SK-N-SH (cell line): ENCODE data around the gene CPZ. TPM values are rescaled to one million over a fixed set of nuclear protein-coding genes. Genes with fewer than 3 reads are reported as not detected.

Experiments used
- CTCF ChIA-PET: fragments of 300-600, 350-600 bp; formaldehyde crosslinking; extraction: SDS; loops from one replicate; lab custom pipeline; 2021; lab: Yijun Ruan, JAX
- POLR2A ChIA-PET: fragments of 350-600 bp; sonication (Branson Sonifier 250); formaldehyde crosslinking; extraction: SDS; loops from one replicate; lab custom pipeline; 2020; ENCODE audit warnings: antibody characterized with exemption, inconsistent platforms; lab: Yijun Ruan, JAX
- DNase-seq: peaks from one replicate; pipeline ENCODE4 v3.0.0; 2012
- H2AFZ ChIP-seq: fragments of 200-600 bp; sonication (generic); 2 replicates; pipeline ENCODE4 v1.8.1; 2016; ENCODE audit warnings: antibody characterized with exemption, mild to moderate bottlenecking, low read depth
- H3F3A ChIP-seq: fragments of 200-600 bp; sonication (generic); replicated peaks from 2 replicates; pipeline ENCODE3; 2016; ENCODE audit warnings: antibody characterized with exemption, mild to moderate bottlenecking; ENCODE audit not compliant: insufficient read depth
- H3K27ac ChIP-seq, 2 experiments: fragments of 200-500 bp in 1 of 2; fragments of 200-600 bp in 1 of 2; sonication (Bioruptor generic) in 1 of 2; sonication (generic), shearing (Covaris generic) in 1 of 2; 2 replicates each; pipeline versions ENCODE4 v1.5.1 to v1.6.1; 2014 to 2016; ENCODE audit warnings: low read depth in 2 of 2, inconsistent platforms in 1 of 2, low read length in 1 of 2, mild to moderate bottlenecking in 1 of 2, mixed read lengths in 1 of 2
- H3K27me3 ChIP-seq: fragments of 200-600 bp; sonication (generic), shearing (Covaris generic); 2 replicates; pipeline ENCODE4 v1.6.1; 2016; ENCODE audit warnings: mixed run types; ENCODE audit not compliant: insufficient read depth
- H3K36me3 ChIP-seq, 2 experiments: fragments of 200-500 bp in 1 of 2; fragments of 200-600 bp in 1 of 2; sonication (Bioruptor generic) in 1 of 2; sonication (generic) in 1 of 2; replicated peaks in 1 of 2; 2 replicates each; pipeline versions ENCODE3 to v1.5.1; 2014 to 2016; ENCODE audit warnings: low read length in 1 of 2, mild to moderate bottlenecking in 1 of 2; ENCODE audit not compliant: insufficient read depth in 2 of 2, control insufficient read depth in 1 of 2
- H3K4me1 ChIP-seq, 2 experiments: fragments of 200-500 bp in 1 of 2; fragments of 200-600 bp in 1 of 2; sonication (Bioruptor generic) in 1 of 2; sonication (generic), shearing (Covaris generic) in 1 of 2; 2 replicates each; pipeline versions ENCODE4 v1.5.1 to v1.6.1; 2014 to 2016; ENCODE audit warnings: low read depth in 1 of 2, low read length in 1 of 2, mixed run types in 1 of 2; ENCODE audit not compliant: insufficient read depth in 2 of 2, control insufficient read depth in 1 of 2
- H3K4me2 ChIP-seq: fragments of 200-600 bp; sonication (generic), shearing (Covaris generic); 2 replicates; pipeline ENCODE4 v1.6.1; 2017; ENCODE audit warnings: mixed run types
- H3K4me3 ChIP-seq, 2 experiments: fragments of 200-500 bp in 1 of 2; fragments of 200-600 bp in 1 of 2; sonication (Bioruptor generic) in 1 of 2; sonication (generic), shearing (Covaris generic) in 1 of 2; 2 replicates each; pipeline versions ENCODE4 v1.5.1 to v1.8.1; 2014 to 2016; ENCODE audit warnings: low read depth in 2 of 2, inconsistent platforms in 1 of 2, low read length in 1 of 2, mild to moderate bottlenecking in 1 of 2, mixed read lengths in 1 of 2, moderate library complexity in 1 of 2
- H3K79me2 ChIP-seq: fragments of 200-600 bp; sonication (generic); 2 replicates; pipeline ENCODE4 v1.8.1; 2017; ENCODE audit warnings: mild to moderate bottlenecking; ENCODE audit not compliant: insufficient read depth
- H3K9ac ChIP-seq: fragments of 200-600 bp; sonication (generic); 2 replicates; pipeline ENCODE4 v1.6.1; 2017; ENCODE audit warnings: mixed run types
- H3K9me2 ChIP-seq: fragments of 200-600 bp; sonication (generic); 2 replicates; pipeline ENCODE4 v1.6.1; 2017; ENCODE audit warnings: mixed run types
- H3K9me3 ChIP-seq: fragments of 200-600 bp; sonication (generic); 2 replicates; pipeline ENCODE4 v1.6.1; 2017; ENCODE audit warnings: mixed run types, mild to moderate bottlenecking, moderate library complexity
- H4K20me1 ChIP-seq: fragments of 200-600 bp; sonication (generic); 2 replicates; pipeline ENCODE4 v1.6.1; 2017; ENCODE audit warnings: mild to moderate bottlenecking, mixed run types; ENCODE audit not compliant: insufficient read depth
- CTCF ChIP-seq: fragments of 200-600 bp; sonication (generic); IDR thresholded peaks from 2 replicates; pipeline ENCODE4 v1.6.1; 2017; ENCODE audit warnings: antibody characterized with exemption, mild to moderate bottlenecking, moderate library complexity
- ELF1 ChIP-seq: IDR thresholded peaks from 2 replicates; pipeline ENCODE4 v1.4.0; 2012
- EZH2phosphoT487 ChIP-seq: fragments of 200-600 bp; sonication (generic); IDR thresholded peaks from 2 replicates; pipeline ENCODE4 v1.6.1; 2017; ENCODE audit warnings: low read depth, mixed run types, mild to moderate bottlenecking, antibody characterized with exemption, moderate library complexity, borderline replicate concordance
- FOSL2 ChIP-seq: IDR thresholded peaks from 2 replicates; pipeline ENCODE4 v1.4.0; 2012; ENCODE audit warnings: low read depth, mild to moderate bottlenecking, moderate library complexity, borderline replicate concordance
- FOXJ3 ChIP-seq: sonication (generic); formaldehyde crosslinking; IDR thresholded peaks from 2 replicates; pipeline ENCODE4 v1.5.1; 2020; ENCODE audit warnings: mild to moderate bottlenecking, missing genetic modification reagents
- GATA2 ChIP-seq: sonication (generic); formaldehyde crosslinking; IDR thresholded peaks from 2 replicates; pipeline ENCODE4 v1.5.0; 2020; ENCODE audit warnings: mild to moderate bottlenecking, missing genetic modification reagents
- IRF3 ChIP-seq: fragments of 150-350 bp; IDR thresholded peaks from 2 replicates; pipeline ENCODE4 v1.6.1; 2016; ENCODE audit warnings: mild to moderate bottlenecking, low read depth, low read length
- MAX ChIP-seq: IDR thresholded peaks from 2 replicates; pipeline ENCODE4 v1.4.0; 2012; ENCODE audit warnings: low read depth
- MEF2A ChIP-seq: IDR thresholded peaks from 2 replicates; pipeline ENCODE4 v1.4.0; 2012; ENCODE audit warnings: low read depth, borderline replicate concordance
- MXI1 ChIP-seq: IDR thresholded peaks from 2 replicates; pipeline ENCODE4 v1.6.1; 2012; ENCODE audit warnings: mild to moderate bottlenecking, low read depth, low read length, improper control_type of control experiment
- NFIC ChIP-seq: IDR thresholded peaks from 2 replicates; pipeline ENCODE4 v1.4.0; 2012; ENCODE audit warnings: borderline replicate concordance
- NRF1 ChIP-seq: IDR thresholded peaks from 2 replicates; pipeline ENCODE4 v1.6.1; 2012; ENCODE audit warnings: low read depth, mild to moderate bottlenecking, low read length
- PBX3 ChIP-seq: IDR thresholded peaks from 2 replicates; pipeline ENCODE4; 2012
- RAD21 ChIP-seq: IDR thresholded peaks from 2 replicates; pipeline ENCODE4 v1.6.1; 2012; ENCODE audit warnings: mild to moderate bottlenecking, low read length
- REST ChIP-seq: IDR thresholded peaks from 2 replicates; pipeline ENCODE4 v1.6.1; 2012; ENCODE audit warnings: mild to moderate bottlenecking, low read depth, low read length, moderate library complexity
- SIN3A ChIP-seq: IDR thresholded peaks from 2 replicates; pipeline ENCODE4 v1.6.1; 2012; ENCODE audit warnings: low read depth, mild to moderate bottlenecking, low read length, moderate library complexity, borderline replicate concordance
- TCF12 ChIP-seq: IDR thresholded peaks from 2 replicates; pipeline ENCODE4 v1.4.0; 2012
- USF1 ChIP-seq: IDR thresholded peaks from 2 replicates; pipeline ENCODE4 v1.4.0; 2012; ENCODE audit warnings: low read depth, borderline replicate concordance
- YY1 ChIP-seq: IDR thresholded peaks from 2 replicates; pipeline ENCODE4 v1.4.0; 2012; ENCODE audit warnings: low read depth, mild to moderate bottlenecking
- WGBS: methylation state at CpG from one replicate; pipeline ENCODE4 v1.1.6; 2017; ENCODE audit warnings: low lambda C conversion rate; 5-methylcytosine and 5-hydroxymethylcytosine counted together
- polyA plus RNA-seq, 3 experiments: library from polyadenylated mRNA; depleted of rRNA; stranded (reverse); fragments of >200 nt; gene quantifications; 2 replicates each; pipeline ENCODE4 v1.2.3, GENCODE V29; 2012

Gene CPZ
- polyA plus RNA-seq, 1 of the 3 experiments (the other 2 are of a cell fraction) = not detected

- DNase-seq = no peak
- Histone ChIP-seq H3K27me3 (no peaks in the 10 kb centered on the region), H3K9ac (no peak overlapping the region), H3K79me2 (no peaks in the 10 kb centered on the region), H3K9me2 (no peaks in the 10 kb centered on the region), H3K4me2 (no peak overlapping the region), H2AFZ (no peak overlapping the region), H3K4me1 (no peaks in the 10 kb centered on the region), H4K20me1 (no peaks in the 10 kb centered on the region), H3K9me3 (no peaks in the 10 kb centered on the region), H3K4me3 (no peak overlapping the region), H3K27ac (no peak overlapping the region), H3F3A (no peaks in the 10 kb centered on the region), H3K36me3 (no peaks in the 10 kb centered on the region)
- CTCF ChIA-PET = interaction anchor here (2.2 to 3.9 kb wide), 3 partner anchors 30 to 279 kb away, joined by 4 to 26 read pairs (median 12); no protein-coding TSS in a partner anchor
- POLR2A ChIA-PET = no interaction called here
- no peak for TF ChIP-seq ELF1
- TF ChIP-seq MXI1 = no peak
- no peak for TF ChIP-seq YY1
- TF ChIP-seq GATA2 = no peak
- no peak for TF ChIP-seq MAX
- no peak for TF ChIP-seq PBX3
- no peak for TF ChIP-seq USF1
- no peak for TF ChIP-seq IRF3
- TF ChIP-seq RAD21 = no peak
- no peak for TF ChIP-seq MEF2A
- TF ChIP-seq FOXJ3 = no peak
- no peak for TF ChIP-seq NFIC
- TF ChIP-seq FOSL2 = no peak
- no peak for TF ChIP-seq TCF12
- no peak for TF ChIP-seq SIN3A
- no peak for TF ChIP-seq NRF1
- TF ChIP-seq REST = no peak
- TF ChIP-seq CTCF = no peak
- no peak for TF ChIP-seq EZH2phosphoT487
- 30% methylated on average over 10 of the region's 10 CpGs for WGBS
These were observed 46.5 kb downstream of the CPZ start for GRCh38 chr4:8639021-8639420.
